H1 (cell line): ENCODE measurements around the gene MRPS25. TPM values are rescaled to one million over a fixed set of nuclear protein-coding genes. Genes with fewer than 3 reads are reported as not detected.

ENCODE experiments used
- CTCF ChIA-PET: fragments of 300-600 bp; sonication (Branson Sonifier 250); formaldehyde crosslinking; loops from one replicate; lab custom pipeline; 2021; ENCODE audit not compliant: partially characterized antibody; lab: Charles Lee
- POLR2A ChIA-PET: fragments of 300-600 bp; sonication (Branson Sonifier 250); formaldehyde crosslinking; loops from one replicate; lab custom pipeline; 2021; ENCODE audit warnings: inconsistent platforms; ENCODE audit not compliant: partially characterized antibody; lab: Charles Lee
- DNase-seq, 2 experiments: peaks; one replicate each; pipeline versions ENCODE4 v3.0.0 to v3.0.0-alpha.2; 2010 to 2022; ENCODE audit warnings: low spot score in 2 of 2, low read depth in 1 of 2, mixed read lengths in 1 of 2
- FAIRE-seq: peaks from 2 replicates; lab custom pipeline; 2011; peaks lifted over from hg19 to GRCh38; lab: Jason Lieb, UNC
- H2AFZ ChIP-seq: 2 replicates; pipeline ENCODE4 v1.8.1; 2012; ENCODE audit warnings: low read length, inconsistent platforms
- H2AK5ac ChIP-seq: 2 replicates; pipeline ENCODE4 v1.6.1; 2013; ENCODE audit warnings: low read depth, low read length
- H2BK120ac ChIP-seq: replicated peaks from 2 replicates; pipeline ENCODE3; 2013; ENCODE audit warnings: low read depth, low read length, inconsistent platforms
- H2BK12ac ChIP-seq: 2 replicates; pipeline ENCODE4 v1.6.1; 2013; ENCODE audit warnings: low read depth, low read length
- H2BK15ac ChIP-seq: 2 replicates; pipeline ENCODE4 v1.6.1; 2013; ENCODE audit warnings: low read length
- H2BK20ac ChIP-seq: 2 replicates; pipeline ENCODE4 v1.6.1; 2013; ENCODE audit warnings: low read length
- H2BK5ac ChIP-seq: 2 replicates; pipeline ENCODE4 v1.6.1; 2013; ENCODE audit warnings: low read depth, low read length
- H3K14ac ChIP-seq: 2 replicates; pipeline ENCODE4 v1.6.1; 2013; ENCODE audit warnings: inconsistent platforms; ENCODE audit not compliant: insufficient read length
- H3K18ac ChIP-seq: 2 replicates; pipeline ENCODE4 v1.6.1; 2013; ENCODE audit warnings: low read length; ENCODE audit errors: extremely low read depth
- H3K23ac ChIP-seq: 2 replicates; pipeline ENCODE4 v1.6.1; 2013; ENCODE audit warnings: inconsistent platforms; ENCODE audit not compliant: insufficient read length
- H3K23me2 ChIP-seq: 2 replicates; pipeline ENCODE4 v1.6.1; 2013; ENCODE audit warnings: low read depth, low read length
- H3K27ac ChIP-seq: 2 replicates; pipeline ENCODE4 v1.6.1; 2011; ENCODE audit warnings: low read depth, low read length, inconsistent platforms
- H3K27me3 ChIP-seq, 4 experiments: replicated peaks in 1 of 4; 1 replicate in 1 of 4; 2 replicates in 3 of 4; pipeline versions ENCODE4 v1.6.1 to v1.8.1; 2011 to 2013; ENCODE audit warnings: low read length in 3 of 4, mild to moderate bottlenecking in 3 of 4, inconsistent platforms in 2 of 4, mixed read lengths in 2 of 4, moderate library complexity in 1 of 4; ENCODE audit not compliant: control insufficient read depth in 3 of 4, insufficient read depth in 3 of 4; ENCODE audit errors: extremely low read depth in 1 of 4
- H3K36me3 ChIP-seq, 4 experiments: 2 replicates each; pipeline versions ENCODE4 v1.6.1 to v1.8.1; 2011 to 2013; ENCODE audit warnings: mild to moderate bottlenecking in 4 of 4, low read length in 3 of 4, moderate library complexity in 2 of 4, control low read depth in 1 of 4, inconsistent platforms in 1 of 4; ENCODE audit not compliant: insufficient read depth in 4 of 4, control insufficient read depth in 2 of 4
- H3K4ac ChIP-seq: replicated peaks from 2 replicates; pipeline ENCODE3; 2013; ENCODE audit warnings: low read length, low read depth, mixed read lengths, inconsistent platforms; ENCODE audit not compliant: insufficient read length
- H3K4me1 ChIP-seq, 4 experiments: replicated peaks in 1 of 4; 1 replicate in 1 of 4; 2 replicates in 3 of 4; pipeline versions ENCODE4 v1.6.1 to v1.8.1; 2011 to 2013; ENCODE audit warnings: low read length in 3 of 4, inconsistent platforms in 2 of 4, mixed read lengths in 1 of 4; ENCODE audit not compliant: insufficient read depth in 4 of 4, control insufficient read depth in 3 of 4
- H3K4me2 ChIP-seq, 2 experiments: 2 replicates each; pipeline versions ENCODE4 v1.6.1 to v1.8.1; 2011 to 2013; ENCODE audit warnings: low read depth in 2 of 2, low read length in 2 of 2, control low read depth in 1 of 2, inconsistent platforms in 1 of 2, mild to moderate bottlenecking in 1 of 2; ENCODE audit not compliant: insufficient read depth in 1 of 2
- H3K4me3 ChIP-seq, 4 experiments: fragments of 200-600, 300-600 bp in 1 of 4; sonication (generic), shearing (Covaris generic), sonication (Bioruptor Twin) in 1 of 4; 2 replicates each; pipeline versions ENCODE4 v1.5.1 to v1.8.1; 2011 to 2016; ENCODE audit warnings: low read length in 4 of 4, low read depth in 3 of 4, control low read depth in 2 of 4, inconsistent platforms in 2 of 4, mild to moderate bottlenecking in 2 of 4, mixed read lengths in 1 of 4, moderate library complexity in 1 of 4; ENCODE audit not compliant: insufficient read depth in 2 of 4; ENCODE audit errors: extremely low read depth in 1 of 4
- H3K56ac ChIP-seq: replicated peaks from 2 replicates; pipeline ENCODE3; 2013; ENCODE audit warnings: low read depth, mild to moderate bottlenecking, mixed read lengths, low read length, inconsistent platforms; ENCODE audit not compliant: insufficient read length
- H3K79me1 ChIP-seq: 2 replicates; pipeline ENCODE4 v1.6.1; 2013; ENCODE audit warnings: low read depth, low read length, control low read depth
- H3K79me2 ChIP-seq, 2 experiments: 2 replicates each; pipeline versions ENCODE4 v1.6.1 to v1.8.1; 2012 to 2013; ENCODE audit warnings: low read length in 2 of 2, mild to moderate bottlenecking in 2 of 2, inconsistent platforms in 1 of 2; ENCODE audit not compliant: insufficient read depth in 2 of 2, control insufficient read depth in 1 of 2
- H3K9ac ChIP-seq, 4 experiments: replicated peaks in 1 of 4; 1 replicate in 1 of 4; 2 replicates in 3 of 4; pipeline versions ENCODE4 v1.6.1 to v1.8.1; 2011 to 2013; ENCODE audit warnings: low read depth in 3 of 4, low read length in 3 of 4, control low read depth in 2 of 4, mild to moderate bottlenecking in 2 of 4, moderate library complexity in 2 of 4, inconsistent platforms in 1 of 4; ENCODE audit errors: extremely low read depth in 1 of 4
- H3K9me3 ChIP-seq, 2 experiments: 2 replicates each; pipeline versions ENCODE4 v1.6.1 to v1.8.1; 2012 to 2013; ENCODE audit warnings: mild to moderate bottlenecking in 2 of 2, moderate library complexity in 2 of 2, control low read depth in 1 of 2, inconsistent platforms in 1 of 2, low read depth in 1 of 2, low read length in 1 of 2, mixed read lengths in 1 of 2; ENCODE audit not compliant: insufficient read depth in 2 of 2
- H4K20me1 ChIP-seq, 2 experiments: replicated peaks in 1 of 2; 2 replicates each; pipeline versions ENCODE3 to v1.8.1; 2011 to 2013; ENCODE audit warnings: inconsistent platforms in 2 of 2, low read length in 2 of 2, mild to moderate bottlenecking in 1 of 2; ENCODE audit not compliant: insufficient read depth in 2 of 2, control insufficient read depth in 1 of 2
- H4K5ac ChIP-seq: 2 replicates; pipeline ENCODE4 v1.6.1; 2013; ENCODE audit warnings: low read length, low read depth, mixed read lengths, inconsistent platforms; ENCODE audit not compliant: insufficient read length
- H4K8ac ChIP-seq: 2 replicates; pipeline ENCODE4 v1.8.0; 2013; ENCODE audit warnings: mild to moderate bottlenecking, moderate library complexity, low read length, inconsistent platforms; ENCODE audit not compliant: insufficient read depth; ENCODE audit errors: extremely low read depth
- H4K91ac ChIP-seq: replicated peaks from 2 replicates; pipeline ENCODE3; 2013; ENCODE audit warnings: low read length, mixed read lengths, inconsistent platforms; ENCODE audit not compliant: insufficient read length
- EZH2 ChIP-seq: fragments of 200-600 bp; sonication (generic); IDR thresholded peaks from 2 replicates; pipeline ENCODE4 v1.7.1; 2012; ENCODE audit warnings: low read depth, mild to moderate bottlenecking, moderate library complexity, low read length, inconsistent platforms; ENCODE audit not compliant: severe bottlenecking
- KDM4A ChIP-seq: IDR thresholded peaks from one replicate; pipeline ENCODE4 v1.7.1; 2012; ENCODE audit warnings: low read depth, mild to moderate bottlenecking, moderate library complexity, low read length, inconsistent platforms; ENCODE audit not compliant: severe bottlenecking
- RAD21 ChIP-seq, 2 experiments: IDR thresholded peaks in 1 of 2; conservative IDR thresholded peaks in 1 of 2; 2 replicates each; pipeline ENCODE4 v1.6.1; 2011; ENCODE audit warnings: low read depth in 2 of 2, low read length in 2 of 2, improper control_type of control experiment in 1 of 2, inconsistent platforms in 1 of 2, mild to moderate bottlenecking in 1 of 2, moderate library complexity in 1 of 2
- TEAD4 ChIP-seq: IDR thresholded peaks from 2 replicates; pipeline ENCODE4 v1.6.1; 2012; ENCODE audit warnings: low read depth, low read length, inconsistent platforms, mixed read lengths
- WGBS, 2 experiments: shearing (Covaris generic) in 1 of 2; methylation state at CpG; one replicate each; pipeline versions ENCODE4 v1.1.6 to v1.1.7; 2013 to 2015; ENCODE audit warnings: low lambda C conversion rate in 2 of 2, mixed read lengths in 2 of 2, inconsistent platforms in 1 of 2, low coverage in 1 of 2, missing lambda C conversion rate in 1 of 2; ENCODE audit not compliant: insufficient replicate concordance in 2 of 2, insufficient coverage in 1 of 2, insufficient read length in 1 of 2; ENCODE audit errors: extremely low coverage in 1 of 2, missing lambda C conversion rate in 1 of 2; 5-methylcytosine and 5-hydroxymethylcytosine counted together
- polyA plus RNA-seq, 7 experiments: library from polyadenylated mRNA; depleted of rRNA in 3 of 7; stranded (reverse) in 5 of 7; unstranded in 2 of 7; fragments of >200 nt in 5 of 7; fragments of 200-250 nt in 2 of 7; gene quantifications; 1 replicate in 5 of 7; 2 replicates in 1 of 7; 4 replicates in 1 of 7; pipeline versions ENCODE4 v1.2.1 to v1.2.3, GENCODE V29; 2011 to 2013; ENCODE audit warnings: missing spikeins in 2 of 7, mixed read lengths in 2 of 7
- total RNA-seq: library from RNA; stranded (reverse); fragmentation: NEBNext Ultra II Directional; extraction: Animal tissue kit (Norgen Biotek cat#: 25700); gene quantifications from 2 replicates; pipeline ENCODE4 v1.2.1, GENCODE V29; 2021

Gene MRPS25
- total and polyA plus RNA-seq, 2 of the 8 experiments (the other 6 are each of a cell fraction or from before 2014, with no cell fraction given), result 23.0 to 56.5 TPM

DNA sequence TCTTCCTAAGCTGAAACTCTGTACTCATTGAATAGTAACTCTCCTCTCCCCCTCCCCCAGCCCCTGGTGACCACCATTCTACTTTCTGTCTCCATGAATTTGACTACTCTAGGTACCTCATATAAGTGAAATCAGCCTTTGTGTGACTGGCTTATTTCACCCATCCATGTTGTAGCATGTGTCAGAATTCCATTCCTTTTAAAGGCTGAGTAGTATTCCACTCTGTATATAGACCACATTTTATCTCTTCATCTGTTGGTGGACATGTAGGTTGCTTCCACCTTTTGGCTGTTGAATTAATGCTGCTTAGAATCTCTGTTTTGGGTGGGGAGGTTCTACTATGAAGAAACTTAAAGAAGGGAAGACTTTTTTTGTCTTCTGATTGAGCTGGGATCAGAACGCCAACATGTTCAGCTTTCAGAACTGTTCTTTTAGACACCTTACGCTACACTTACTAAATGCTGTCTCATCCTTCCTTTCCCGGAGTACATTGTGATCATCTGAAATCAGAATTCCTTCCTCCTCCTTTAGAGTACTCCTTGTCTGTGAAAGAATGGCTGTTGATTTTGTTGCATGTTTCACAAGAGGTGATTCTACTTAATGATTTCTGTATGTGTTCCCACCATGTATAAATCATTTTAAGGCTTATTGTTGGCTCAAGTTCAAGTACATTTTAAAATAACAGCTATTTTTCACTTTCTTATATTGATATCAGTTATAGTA lies 50.3 kb downstream of the MRPS25 start:
- CTCF ChIA-PET, result interaction anchor here (0.7 kb wide), 2 partner anchors 17 to 94 kb away, joined by 3 read pairs; no protein-coding TSS in a partner anchor

More for the DNA sequence above, 50.3 kb downstream of the MRPS25 start:
- Histone ChIP-seq H3K27ac (no peak overlapping the region), H2BK12ac (no peak overlapping the region), H2BK5ac (no peak overlapping the region), H3K23me2 (no peaks in the 10 kb centered on the region), H3K4ac (no peak overlapping the region), H3K4me1 (no peaks in the 10 kb centered on the region), H4K8ac (no peak overlapping the region), H3K79me1 (peaks cover 4% of the 10 kb centered on the region; the same call in 1 of the 2 replicates), H3K36me3 (peaks cover 9 to 48% (median 40%) of the 10 kb centered on the region in 4 experiments), H3K9ac (no peak overlapping the region), H3K9me3 (no peaks in the 10 kb centered on the region), H2BK15ac (no peak overlapping the region), H3K23ac (no peak overlapping the region), H3K27me3 (no peaks in the 10 kb centered on the region), H2BK120ac (no peak overlapping the region), H2AK5ac (no peak overlapping the region), H3K79me2 (no peaks in the 10 kb centered on the region), H3K18ac (no peak overlapping the region), H3K4me2 (no peak overlapping the region), H4K91ac (no peak overlapping the region), H4K20me1 (peaks cover 7 to 10% of the 10 kb centered on the region in 2 experiments), H3K14ac (no peak overlapping the region), H2BK20ac (no peak overlapping the region), H4K5ac (no peak overlapping the region), H3K4me3 (no peak overlapping the region), H3K56ac (no peak overlapping the region), H2AFZ (no peak overlapping the region)
- no peak for FAIRE-seq
- TF ChIP-seq TEAD4 (no peak), EZH2 (no peak), KDM4A (no peak), RAD21 (IDR thresholded peaks at IDR 0.05 in 1 of 2, conservative IDR thresholded peaks at IDR 0.05 in 1 of 2; ENCODE audit: low read depth in 2 of 2, low read length in 2 of 2) (no peak)
- no peak for DNase-seq
- POLR2A ChIA-PET, result interaction anchor here (0.6 to 1.8 kb wide), 3 partner anchors 10 to 422 kb away, joined by 3 to 4 read pairs (median 3); no protein-coding TSS in a partner anchor
- 88% methylated on average over 3 of the region's 3 CpGs; no CpG with 5 or more reads in 1 of the 2 experiments for WGBS, 2 experiments
